ENCODE results near the gene ITPKB.

DNA sequence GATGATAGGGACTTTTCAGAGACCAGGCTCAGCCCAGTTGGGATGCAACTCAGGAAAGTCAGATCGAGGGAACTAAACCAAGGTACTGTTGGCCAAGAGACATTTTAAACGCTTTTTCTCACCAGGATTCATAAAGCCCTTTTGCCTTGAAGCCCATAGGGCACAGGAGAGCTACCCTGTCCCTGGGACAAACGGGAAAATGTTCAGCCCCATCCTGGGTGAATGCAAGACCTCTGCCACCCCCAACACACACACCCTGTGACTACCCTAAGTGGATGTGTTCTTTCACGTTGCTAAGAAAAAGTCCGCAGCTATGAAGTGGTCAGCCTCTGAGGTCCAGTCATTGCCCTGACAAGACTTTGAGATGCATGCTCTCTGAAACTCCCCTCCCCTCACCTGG, 58.4 kb downstream of the ITPKB start:
- TF ChIP-seq, protein P1, sequence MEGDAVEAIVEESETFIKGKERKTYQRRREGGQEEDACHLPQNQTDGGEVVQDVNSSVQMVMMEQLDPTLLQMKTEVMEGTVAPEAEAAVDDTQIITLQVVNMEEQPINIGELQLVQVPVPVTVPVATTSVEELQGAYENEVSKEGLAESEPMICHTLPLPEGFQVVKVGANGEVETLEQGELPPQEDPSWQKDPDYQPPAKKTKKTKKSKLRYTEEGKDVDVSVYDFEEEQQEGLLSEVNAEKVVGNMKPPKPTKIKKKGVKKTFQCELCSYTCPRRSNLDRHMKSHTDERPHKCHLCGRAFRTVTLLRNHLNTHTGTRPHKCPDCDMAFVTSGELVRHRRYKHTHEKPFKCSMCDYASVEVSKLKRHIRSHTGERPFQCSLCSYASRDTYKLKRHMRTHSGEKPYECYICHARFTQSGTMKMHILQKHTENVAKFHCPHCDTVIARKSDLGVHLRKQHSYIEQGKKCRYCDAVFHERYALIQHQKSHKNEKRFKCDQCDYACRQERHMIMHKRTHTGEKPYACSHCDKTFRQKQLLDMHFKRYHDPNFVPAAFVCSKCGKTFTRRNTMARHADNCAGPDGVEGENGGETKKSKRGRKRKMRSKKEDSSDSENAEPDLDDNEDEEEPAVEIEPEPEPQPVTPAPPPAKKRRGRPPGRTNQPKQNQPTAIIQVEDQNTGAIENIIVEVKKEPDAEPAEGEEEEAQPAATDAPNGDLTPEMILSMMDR (IDR thresholded peaks at IDR 0.05): no peak
- TF ChIP-seq POLR2A (IDR thresholded peaks at IDR 0.05): no peak
